Bronchial epithelial cell (primary cell): ENCODE measurements around the gene RIC8B. TPM values are rescaled to one million over a fixed set of nuclear protein-coding genes. Genes with fewer than 3 reads are reported as not detected.

ENCODE experiments used
- DNase-seq: peaks from one replicate; pipeline ENCODE4 v3.0.0-alpha.2; 2010; ENCODE audit warnings: low read depth
- FAIRE-seq: peaks from 2 replicates; lab custom pipeline; 2011; peaks lifted over from hg19 to GRCh38; lab: Jason Lieb, UNC
- H3K27me3 ChIP-seq: 2 replicates; pipeline ENCODE4 v1.5.1; 2011; ENCODE audit warnings: low read length; ENCODE audit not compliant: control insufficient read depth, insufficient read depth
- H3K36me3 ChIP-seq: 2 replicates; pipeline ENCODE4 v1.5.1; 2011; ENCODE audit warnings: low read length; ENCODE audit not compliant: control insufficient read depth, insufficient read depth
- H3K4me3 ChIP-seq: 2 replicates; pipeline ENCODE4 v1.5.1; 2011; ENCODE audit warnings: mild to moderate bottlenecking, low read depth, low read length, control low read depth
- CTCF ChIP-seq: IDR thresholded peaks from 2 replicates; pipeline ENCODE4 v1.5.1; 2011; ENCODE audit warnings: mild to moderate bottlenecking, moderate library complexity, low read length, control low read depth, inconsistent platforms; ENCODE audit not compliant: insufficient read depth, severe bottlenecking
- total RNA-seq: library from RNA; depleted of rRNA; stranded (reverse); fragments of >200 nt; gene quantifications from 2 replicates; pipeline ENCODE4 v1.2.1, GENCODE V29; 2014

RIC8B gene
- total RNA-seq, 1 donor from 2014 or later: 4.5 TPM

GRCh38 chr12:106759526-106760183 is 14.8 kb upstream of the RIC8B start:
- no peaks in the 10 kb centered on the region for H3K27me3 ChIP-seq
- no peak for FAIRE-seq
- no peaks in the 10 kb centered on the region for H3K36me3 ChIP-seq
- H3K4me3 ChIP-seq: no peak overlapping the region
- TF ChIP-seq CTCF: no peak
- no peak for DNase-seq

- FAIRE-seq (peak; percentile 18), DNase-seq (no peak)
- Histone ChIP-seq H3K36me3 (no peaks in the 10 kb centered on the region), H3K27me3 (no peaks in the 10 kb centered on the region), H3K4me3 (no peak overlapping the region)
- TF ChIP-seq CTCF: no peak
Measured at GRCh38 chr12:106760184-106760531, 14.3 kb upstream of the RIC8B start.

- no peak for FAIRE-seq
- no peak for TF ChIP-seq CTCF
Measured at GRCh38 chr12:106764220-106764619, 10.3 kb upstream of the RIC8B start.

GRCh38 chr12:106764738-106765137 is 9.7 kb upstream of the RIC8B start:
- FAIRE-seq (no peak), DNase-seq (peak; percentile 5)
- no peak overlapping the region for H3K4me3 ChIP-seq
- peaks cover 4% of the 10 kb centered on the region for H3K27me3 ChIP-seq
- H3K36me3 ChIP-seq: no peaks in the 10 kb centered on the region
- peak; percentile 21 for TF ChIP-seq CTCF

More at GRCh38 chr12:106764220-106764619, 10.3 kb upstream of the RIC8B start:
- Histone ChIP-seq H3K36me3 (no peaks in the 10 kb centered on the region), H3K27me3 (peaks cover 4% of the 10 kb centered on the region), H3K4me3 (no peak overlapping the region)
- no peak for DNase-seq

DNA sequence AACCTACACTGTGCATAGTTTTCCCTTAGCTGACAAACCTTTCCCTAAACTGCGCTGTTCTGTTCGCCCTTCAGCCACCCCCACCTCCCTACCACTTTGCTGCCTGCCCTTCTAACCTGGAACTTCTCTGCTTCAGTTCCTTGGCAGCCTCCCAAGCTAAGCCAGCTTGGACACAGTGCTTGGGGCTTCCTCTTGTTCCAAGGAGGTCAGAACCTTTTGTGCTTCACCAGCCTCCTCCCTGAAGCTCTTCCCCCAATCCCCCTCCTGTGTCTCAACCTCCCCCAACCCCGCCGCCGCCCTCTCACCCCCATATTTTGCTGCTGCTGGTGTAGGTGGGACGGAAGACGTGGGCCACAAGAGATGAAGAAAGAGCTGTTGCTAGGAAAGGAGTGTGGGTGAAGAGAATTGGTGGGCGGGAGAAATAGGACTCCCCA is 8.1 kb upstream of the RIC8B start:
- DNase-seq: no peak
- H3K4me3 ChIP-seq: no peak overlapping the region
- no peaks in the 10 kb centered on the region for H3K36me3 ChIP-seq
- no peak for FAIRE-seq
- TF ChIP-seq CTCF: no peak
- H3K27me3 ChIP-seq: peaks cover 4% of the 10 kb centered on the region

- no peak for DNase-seq
- no peak for FAIRE-seq
- peaks cover 4% of the 10 kb centered on the region for H3K27me3 ChIP-seq
- no peak for TF ChIP-seq CTCF
- H3K4me3 ChIP-seq: no peak overlapping the region
- H3K36me3 ChIP-seq: no peaks in the 10 kb centered on the region
Measured at GRCh38 chr12:106767206-106767605, 7.3 kb upstream of the RIC8B start.
